Activated CD8-positive, alpha-beta T cell treated with anti-CD3 and anti-CD28 coated beads for 36 hours (primary cell): Measurements from ENCODE around the gene PM20D1. TPM values are rescaled to one million over a fixed set of nuclear protein-coding genes. Genes with fewer than 3 reads are reported as not detected.
"Not testable (repeated sequence)": the region's sequence is repeated elsewhere in the genome, so short reads cannot be mapped to it uniquely, and the experiment has no call there.

Experiments used
- ATAC-seq: fragments of 200-7000 bp; cut with Tn5 transposase; one replicate; pipeline ENCODE4 v1.10.0; 2021; ENCODE audit warnings: mild to moderate bottlenecking, moderate library complexity
- CTCF ChIA-PET: fragments of 350-600 bp; sonication (Branson Sonifier 250); formaldehyde crosslinking; loops from one replicate; lab custom pipeline; 2021; ENCODE audit warnings: antibody characterized with exemption; lab: Charles Lee
- POLR2A ChIA-PET: fragments of 350-600 bp; sonication (Branson Sonifier 250); formaldehyde crosslinking; loops from one replicate; lab custom pipeline; 2021; ENCODE audit warnings: antibody characterized with exemption; lab: Charles Lee
- DNase-seq: peaks from one replicate; pipeline ENCODE4 v3.0.0-alpha.2; 2020
- H3K27ac Mint-ChIP-seq: one replicate; pipeline ENCODE4 v1.8.0; 2021; ENCODE audit warnings: mild to moderate bottlenecking, mixed read lengths
- H3K27me3 Mint-ChIP-seq: one replicate; pipeline ENCODE4 v1.8.0; 2021; ENCODE audit warnings: mixed read lengths
- H3K36me3 Mint-ChIP-seq: one replicate; pipeline ENCODE4 v1.8.0; 2021; ENCODE audit warnings: low read depth, mixed read lengths
- H3K4me1 Mint-ChIP-seq: one replicate; pipeline ENCODE4 v1.8.0; 2021; ENCODE audit warnings: low read depth, mixed read lengths
- H3K4me3 Mint-ChIP-seq: one replicate; pipeline ENCODE4 v1.8.0; 2021; ENCODE audit warnings: mild to moderate bottlenecking, moderate library complexity, mixed read lengths
- H3K9me3 Mint-ChIP-seq: one replicate; pipeline ENCODE4 v1.8.0; 2021; ENCODE audit warnings: mixed read lengths
- intact Hi-C: fragments of 100-400 bp; cut with micrococcal nuclease; formaldehyde crosslinking; loops from one replicate; pipeline ENCODE4 v1.10.0; 2022
- total RNA-seq, 2 experiments: library from RNA; stranded (reverse); gene quantifications; one replicate each; pipeline ENCODE4 v1.2.3, GENCODE V29; 2021
- TF ChIP-seq, protein P1 (sequence below): fragments of 200-600 bp; IDR thresholded peaks from one replicate; pipeline ENCODE4 v1.8.0; 2022; ENCODE audit warnings: antibody characterized with exemption, mild to moderate bottlenecking

The PM20D1 gene
- total RNA-seq, 2 experiments from 2014 or later = 0.22 to 0.29 TPM

DNA sequence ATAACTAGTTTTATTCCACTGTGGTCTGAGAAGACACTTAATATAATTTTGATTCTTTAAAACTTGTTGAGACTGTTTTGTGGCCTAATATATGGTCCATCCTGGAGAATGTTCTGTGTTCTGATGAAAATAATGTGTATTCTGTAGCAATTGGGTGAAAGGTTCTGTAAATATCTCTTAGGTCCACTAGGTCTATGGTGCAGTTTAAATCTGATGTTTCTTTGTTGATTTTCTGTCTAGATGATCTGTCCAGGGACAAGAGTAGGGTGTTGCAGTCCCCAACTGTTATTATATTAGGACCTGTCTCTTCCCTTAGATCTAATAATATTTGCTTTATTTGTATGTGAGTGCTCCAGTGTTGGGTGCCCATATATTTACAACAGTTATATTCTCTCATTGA, 33.9 kb upstream of the PM20D1 start:
- CTCF ChIA-PET = no interaction called here
- intact Hi-C loops = no loop called here
- Mint-ChIP-seq H3K9me3 (peaks cover 13% of the 10 kb centered on the region), H3K27me3 (no peaks in the 10 kb centered on the region), H3K4me3 (no peak overlapping the region), H3K4me1 (peaks cover 2% of the 10 kb centered on the region), H3K36me3 (peaks cover 5% of the 10 kb centered on the region), H3K27ac (no peak overlapping the region)
- no peak for ATAC-seq
- TF ChIP-seq, protein P1, sequence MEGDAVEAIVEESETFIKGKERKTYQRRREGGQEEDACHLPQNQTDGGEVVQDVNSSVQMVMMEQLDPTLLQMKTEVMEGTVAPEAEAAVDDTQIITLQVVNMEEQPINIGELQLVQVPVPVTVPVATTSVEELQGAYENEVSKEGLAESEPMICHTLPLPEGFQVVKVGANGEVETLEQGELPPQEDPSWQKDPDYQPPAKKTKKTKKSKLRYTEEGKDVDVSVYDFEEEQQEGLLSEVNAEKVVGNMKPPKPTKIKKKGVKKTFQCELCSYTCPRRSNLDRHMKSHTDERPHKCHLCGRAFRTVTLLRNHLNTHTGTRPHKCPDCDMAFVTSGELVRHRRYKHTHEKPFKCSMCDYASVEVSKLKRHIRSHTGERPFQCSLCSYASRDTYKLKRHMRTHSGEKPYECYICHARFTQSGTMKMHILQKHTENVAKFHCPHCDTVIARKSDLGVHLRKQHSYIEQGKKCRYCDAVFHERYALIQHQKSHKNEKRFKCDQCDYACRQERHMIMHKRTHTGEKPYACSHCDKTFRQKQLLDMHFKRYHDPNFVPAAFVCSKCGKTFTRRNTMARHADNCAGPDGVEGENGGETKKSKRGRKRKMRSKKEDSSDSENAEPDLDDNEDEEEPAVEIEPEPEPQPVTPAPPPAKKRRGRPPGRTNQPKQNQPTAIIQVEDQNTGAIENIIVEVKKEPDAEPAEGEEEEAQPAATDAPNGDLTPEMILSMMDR = no peak
- no peak for DNase-seq
- POLR2A ChIA-PET = no interaction called here

DNA sequence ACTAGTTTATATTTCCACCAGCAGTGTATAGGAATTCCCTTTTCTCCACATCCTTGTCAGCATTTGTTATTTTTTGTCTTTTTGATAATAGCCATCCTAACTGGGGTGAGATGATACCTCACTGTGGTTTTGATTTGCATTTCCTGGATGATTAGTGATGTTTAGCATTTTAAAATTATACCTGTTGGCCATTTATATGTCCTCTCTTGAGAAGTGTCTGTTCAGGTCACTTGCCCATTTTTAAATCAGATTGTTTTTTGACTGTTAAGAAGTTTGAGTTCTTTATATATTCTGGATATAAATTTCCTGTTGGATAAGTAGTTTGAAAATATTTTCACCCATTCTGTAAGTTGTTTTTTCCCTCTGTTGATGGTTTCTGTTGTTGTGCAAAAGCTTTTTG, 31.0 kb upstream of the PM20D1 start:
- ChIA-PET CTCF (no interaction called here), POLR2A (no interaction called here)
- no peaks in the 10 kb centered on the region for H3K27me3 Mint-ChIP-seq
- H3K9me3 Mint-ChIP-seq = peaks cover 21% of the 10 kb centered on the region
- H3K27ac Mint-ChIP-seq = no peak overlapping the region
- intact Hi-C loops = no loop called here
- TF ChIP-seq, protein P1 = no peak
- no peak overlapping the region for H3K4me3 Mint-ChIP-seq
- ATAC-seq (no peak), DNase-seq (no peak)
- H3K36me3 Mint-ChIP-seq = peaks cover 4% of the 10 kb centered on the region
- H3K4me1 Mint-ChIP-seq = no peaks in the 10 kb centered on the region

DNA sequence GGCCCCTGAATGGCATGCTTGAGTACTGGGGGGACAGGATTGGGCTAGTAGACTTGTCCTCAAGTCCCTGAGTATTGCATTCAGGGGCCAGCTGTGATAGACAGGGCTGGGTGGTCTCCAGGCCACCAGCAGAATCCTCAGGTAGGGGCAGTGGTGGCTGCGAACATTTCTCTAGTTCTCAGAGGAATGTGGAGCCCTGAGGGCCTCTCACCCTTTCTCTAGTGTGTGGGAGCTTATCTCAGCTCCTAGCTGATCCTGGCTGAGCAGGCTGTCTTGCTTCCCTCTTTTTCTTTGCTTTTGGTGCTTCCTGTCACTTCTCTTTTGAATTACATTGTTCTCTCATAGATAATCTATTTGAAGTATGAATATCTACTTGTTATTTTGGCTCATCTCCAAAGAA, 30.0 kb upstream of the PM20D1 start:
- Mint-ChIP-seq H3K4me1 (no peaks in the 10 kb centered on the region), H3K27me3 (no peaks in the 10 kb centered on the region), H3K27ac (no peak overlapping the region), H3K36me3 (peaks cover 4% of the 10 kb centered on the region), H3K9me3 (peaks cover 21% of the 10 kb centered on the region), H3K4me3 (no peak overlapping the region)
- CTCF ChIA-PET = no interaction called here
- no peak for ATAC-seq
- intact Hi-C loops = no loop called here
- no peak for DNase-seq
- TF ChIP-seq, protein P1 = no peak
- POLR2A ChIA-PET = no interaction called here

DNA sequence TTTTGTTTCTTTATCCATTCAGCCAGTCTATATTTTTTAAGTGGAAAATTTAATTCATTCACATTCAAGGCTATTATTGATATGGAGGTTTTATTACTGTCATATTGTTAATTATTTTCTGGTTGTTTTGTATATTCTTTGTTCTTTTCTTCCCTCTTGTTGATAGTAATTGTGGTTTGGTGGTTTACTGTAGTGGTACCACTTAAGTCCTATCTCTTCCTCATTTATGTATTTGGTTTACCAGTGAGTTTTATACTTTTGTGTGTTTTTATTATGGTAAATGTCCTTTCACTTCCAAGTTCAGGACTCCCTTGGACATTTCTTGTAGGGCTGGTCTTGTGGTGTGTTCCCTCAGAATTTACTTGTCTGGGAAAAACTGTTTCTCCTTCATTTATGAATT, 28.1 kb upstream of the PM20D1 start:
- H3K4me1 Mint-ChIP-seq = no peaks in the 10 kb centered on the region
- intact Hi-C loops = no loop called here
- peaks cover 21% of the 10 kb centered on the region for H3K9me3 Mint-ChIP-seq
- H3K27ac Mint-ChIP-seq = no peak overlapping the region
- no peak overlapping the region for H3K4me3 Mint-ChIP-seq
- POLR2A ChIA-PET = no interaction called here
- ATAC-seq = no peak
- H3K36me3 Mint-ChIP-seq = peaks cover 4% of the 10 kb centered on the region
- DNase-seq = no peak
- no peaks in the 10 kb centered on the region for H3K27me3 Mint-ChIP-seq
- CTCF ChIA-PET = no interaction called here
- TF ChIP-seq, protein P1 = no peak

DNA sequence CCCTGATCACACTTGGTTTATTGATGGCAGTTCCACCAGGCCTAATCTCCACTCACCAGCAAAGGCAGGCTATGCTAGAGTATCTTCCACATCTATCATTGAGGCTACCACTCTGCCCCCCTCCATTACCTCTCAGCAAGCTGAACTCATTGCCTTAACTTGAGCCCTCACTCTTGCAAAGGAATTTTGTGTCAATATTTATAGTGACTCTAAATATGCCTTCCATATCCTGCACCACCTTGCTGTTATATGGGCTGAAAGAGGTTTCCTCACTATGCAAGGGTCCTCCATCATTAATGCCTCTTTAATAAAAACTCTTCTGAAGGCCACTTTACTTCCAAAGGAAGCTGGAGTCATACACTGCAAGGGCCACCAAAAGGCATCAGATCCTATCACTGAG, 23.2 kb upstream of the PM20D1 start:
- ATAC-seq, H3K9me3 Mint-ChIP-seq, H3K4me3 Mint-ChIP-seq, H3K27me3 Mint-ChIP-seq, POLR2A ChIA-PET, CTCF ChIA-PET, H3K4me1 Mint-ChIP-seq, H3K36me3 Mint-ChIP-seq, DNase-seq, intact Hi-C loops, H3K27ac Mint-ChIP-seq: not testable (repeated sequence)

DNA sequence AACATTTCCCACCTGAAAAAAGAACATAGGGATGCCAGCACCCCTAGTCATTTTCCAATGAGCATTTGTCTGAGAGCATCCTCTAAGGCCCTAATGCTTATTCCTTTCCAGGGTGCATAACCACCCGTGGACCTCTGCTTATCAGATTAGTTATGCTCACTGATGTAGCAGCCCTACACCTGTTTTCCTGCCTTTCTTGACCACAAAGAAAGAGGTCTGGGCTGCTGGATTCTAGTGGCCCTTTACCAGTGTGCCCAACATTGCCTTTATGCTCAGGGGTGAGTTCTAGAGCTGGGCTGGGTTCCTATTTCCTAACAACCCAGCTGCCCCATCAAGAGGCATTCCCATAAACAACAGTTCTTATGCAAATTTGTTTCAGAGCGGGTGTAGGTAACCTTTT, 20.3 kb upstream of the PM20D1 start:
- H3K9me3 Mint-ChIP-seq = no peaks in the 10 kb centered on the region

More for the DNA sequence above, 20.3 kb upstream of the PM20D1 start:
- H3K27me3 Mint-ChIP-seq = no peaks in the 10 kb centered on the region
- no peak for ATAC-seq
- H3K4me3 Mint-ChIP-seq = no peak overlapping the region
- no peaks in the 10 kb centered on the region for H3K4me1 Mint-ChIP-seq
- DNase-seq = no peak
- H3K36me3 Mint-ChIP-seq = no peaks in the 10 kb centered on the region
- POLR2A ChIA-PET = no interaction called here
- CTCF ChIA-PET = no interaction called here
- no peak overlapping the region for H3K27ac Mint-ChIP-seq
- intact Hi-C loops = no loop called here
- TF ChIP-seq, protein P1 = no peak
